GM19468 (cell line): ENCODE data around the gene ST6GALNAC6.
"Not testable (repeated sequence)": the region's sequence is repeated elsewhere in the genome, so short reads cannot be mapped to it uniquely, and the experiment has no call there.

Experiments
- ATAC-seq: cut with Tn5 transposase; IDR thresholded peaks from one replicate; pipeline ENCODE4 v1.9.1; 2021; ENCODE audit warnings: mild to moderate bottlenecking, moderate library complexity, moderate number of reproducible peaks; ENCODE audit not compliant: unreplicated experiment; ENCODE audit errors: extremely low read depth

ST6GALNAC6 gene

GRCh38 chr9:127876026-127876763, 23.2 kb downstream of the ST6GALNAC6 start:
- ATAC-seq: no peak

GRCh38 chr9:127875306-127875966, 24.0 kb downstream of the ST6GALNAC6 start:
- no peak for ATAC-seq

- ATAC-seq: no peak
Observed at GRCh38 chr9:127874301-127875221, 24.8 kb downstream of the ST6GALNAC6 start.

- ATAC-seq: no peak
Observed at GRCh38 chr9:127873886-127874285, 25.5 kb downstream of the ST6GALNAC6 start.

GRCh38 chr9:127873223-127873691, 26.1 kb downstream of the ST6GALNAC6 start:
- no peak for ATAC-seq

- ATAC-seq: no peak
Observed at GRCh38 chr9:127872369-127873222, 26.8 kb downstream of the ST6GALNAC6 start.

GRCh38 chr9:127871531-127871930, 27.9 kb downstream of the ST6GALNAC6 start:
- no peak for ATAC-seq

GRCh38 chr9:127870887-127871286, 28.5 kb downstream of the ST6GALNAC6 start:
- ATAC-seq: no peak

- not testable (repeated sequence) for ATAC-seq
Observed at GRCh38 chr9:127870153-127870491, 29.3 kb downstream of the ST6GALNAC6 start.

- ATAC-seq: peak; percentile 62
Observed at GRCh38 chr9:127869310-127870152, 29.9 kb downstream of the ST6GALNAC6 start.

GRCh38 chr9:127868278-127868902, 31.0 kb downstream of the ST6GALNAC6 start:
- ATAC-seq: no peak

- ATAC-seq: no peak
Observed at GRCh38 chr9:127867356-127868277, 31.8 kb downstream of the ST6GALNAC6 start.

GRCh38 chr9:127866535-127866934, 32.9 kb downstream of the ST6GALNAC6 start:
- no peak for ATAC-seq

GRCh38 chr9:127865645-127866464, 33.5 kb downstream of the ST6GALNAC6 start:
- no peak for ATAC-seq

- no peak for ATAC-seq
Observed at GRCh38 chr9:127863191-127863621, 36.2 kb downstream of the ST6GALNAC6 start.
